ENCODE measurements around the gene PATJ. TPM values are rescaled to one million over a fixed set of nuclear protein-coding genes. Genes with fewer than 3 reads are reported as not detected.

PATJ gene
- total and polyA plus RNA-seq, 2 of the 13 experiments (the other 11 are each of a cell fraction or from before 2014, with no cell fraction given) = 6.2 to 16.8 TPM

GRCh38 chr1:61935516-61935915, 193.2 kb downstream of the PATJ start:
- in situ Hi-C loops (cut with HindIII; ENCODE audit: extremely low pct_ligation_motif_present, low pct_unique_long_range_greater_than_20kb) (no loop called here), intact Hi-C loops (cut with micrococcal nuclease; ENCODE audit: unreplicated experiment) (no loop called here)
- no peak for ATAC-seq
- no peaks in the 10 kb centered on the region for H3K79me2 ChIP-seq (ENCODE audit: insufficient read depth, low read length)
- no peaks in the 10 kb centered on the region for H3K36me3 ChIP-seq (replicated peaks in 1 of 2; ENCODE audit: control insufficient read depth in 1 of 2, insufficient read depth in 2 of 2, low read length in 2 of 2)
- no peaks in the 10 kb centered on the region for H3K27me3 ChIP-seq (ENCODE audit: control insufficient read depth in 1 of 2, insufficient read depth in 2 of 2, low read length in 2 of 2)
- H2AFZ ChIP-seq (ENCODE audit: low read length) = no peak overlapping the region
- no peak for FAIRE-seq
- no peak overlapping the region for H3K9ac ChIP-seq (ENCODE audit: insufficient read depth, low read depth, low read length)
- no peak overlapping the region for H3K4me3 ChIP-seq (replicated peaks in 1 of 3; ENCODE audit: insufficient read depth in 1 of 3, low read depth in 2 of 3, low read length in 3 of 3)
- no peak for DNase-seq (ENCODE audit: low spot score)
- 98% methylated on average over 3 of the region's 3 CpGs for WGBS (ENCODE audit: low lambda C conversion rate)
- TF ChIP-seq ZNF121 (CRISPR knock-in tag; IDR thresholded peaks at IDR 0.05) (peak; percentile 39; the same call in 1 of the 2 replicates), SRF (IDR thresholded peaks at IDR 0.05; ENCODE audit: low read depth, low read length) (no peak), ZNF770 (CRISPR knock-in tag; IDR thresholded peaks at IDR 0.05) (peak; percentile 61)
- ChIA-PET CTCF (ENCODE audit: low intra/inter-chr PET ratio, low total read pairs) (no interaction called here), POLR2A (no interaction called here)
- H3K27ac ChIP-seq (ENCODE audit: extremely low read length, insufficient read depth, low read length) = no peak overlapping the region
- no TSS peak for BruUV-seq (replicated peaks)
- no peaks in the 10 kb centered on the region for H4K20me1 ChIP-seq (ENCODE audit: insufficient read depth, low read length)
- H3K4me2 ChIP-seq (ENCODE audit: low read depth, low read length) = no peak overlapping the region
- no peaks in the 10 kb centered on the region for H3K9me3 ChIP-seq (ENCODE audit: low read length)
- H3K4me1 ChIP-seq (ENCODE audit: insufficient read depth, low read length) = no peaks in the 10 kb centered on the region

GRCh38 chr1:61936839-61937238, 194.6 kb downstream of the PATJ start:
- Histone ChIP-seq H4K20me1 (ENCODE audit: insufficient read depth, low read length) (no peaks in the 10 kb centered on the region), H3K4me3 (replicated peaks in 1 of 3; ENCODE audit: insufficient read depth in 1 of 3, low read depth in 2 of 3, low read length in 3 of 3) (no peak overlapping the region), H2AFZ (ENCODE audit: low read length) (no peak overlapping the region), H3K27ac (ENCODE audit: extremely low read length, insufficient read depth, low read length) (no peak overlapping the region), H3K9me3 (ENCODE audit: low read length) (no peaks in the 10 kb centered on the region), H3K79me2 (ENCODE audit: insufficient read depth, low read length) (no peaks in the 10 kb centered on the region), H3K9ac (ENCODE audit: insufficient read depth, low read depth, low read length) (no peak overlapping the region), H3K4me2 (ENCODE audit: low read depth, low read length) (no peak overlapping the region), H3K27me3 (ENCODE audit: control insufficient read depth in 1 of 2, insufficient read depth in 2 of 2, low read length in 2 of 2) (no peaks in the 10 kb centered on the region), H3K4me1 (ENCODE audit: insufficient read depth, low read length) (peaks cover 2% of the 10 kb centered on the region; the same call in 1 of the 2 replicates), H3K36me3 (replicated peaks in 1 of 2; ENCODE audit: control insufficient read depth in 1 of 2, insufficient read depth in 2 of 2, low read length in 2 of 2) (no peaks in the 10 kb centered on the region)
- 73% methylated on average over 5 of the region's 5 CpGs for WGBS (ENCODE audit: low lambda C conversion rate)
- in situ Hi-C loops (cut with HindIII; ENCODE audit: extremely low pct_ligation_motif_present, low pct_unique_long_range_greater_than_20kb) (no loop called here), intact Hi-C loops (cut with micrococcal nuclease; ENCODE audit: unreplicated experiment) (no loop called here)
- ChIA-PET POLR2A (no interaction called here), CTCF (ENCODE audit: low intra/inter-chr PET ratio, low total read pairs) (no interaction called here)
- FAIRE-seq (no peak), DNase-seq (ENCODE audit: low spot score) (no peak), ATAC-seq (no peak)
- no TSS peak for BruUV-seq (replicated peaks)
- no peak for TF ChIP-seq ZNF234 (CRISPR knock-in tag; conservative IDR thresholded peaks at IDR 0.05)
- TF ChIP-seq EZH2 (conservative IDR thresholded peaks at IDR 0.05; ENCODE audit: low read depth, low read length) = no peak
- no peak for TF ChIP-seq ZNF530 (CRISPR knock-in tag; IDR thresholded peaks at IDR 0.05; ENCODE audit: low read depth)
- TF ChIP-seq XBP1 (CRISPR knock-in tag; IDR thresholded peaks at IDR 0.05) = no peak
- TF ChIP-seq ZNF501 (CRISPR knock-in tag; IDR thresholded peaks at IDR 0.05) = no peak
- no peak for TF ChIP-seq ZNF292 (CRISPR knock-in tag; IDR thresholded peaks at IDR 0.05; ENCODE audit: borderline replicate concordance, low read depth)
- no peak for TF ChIP-seq POLR2G (IDR thresholded peaks at IDR 0.05; ENCODE audit: low read depth, low read length)
